Astrocyte of the cerebellum (primary cell): Measurements from ENCODE around the gene GAS6.

ENCODE experiments used
- DNase-seq: peaks from one replicate; pipeline ENCODE4 v3.0.0-alpha.2; 2011; ENCODE audit warnings: low read depth
- H3K4me3 ChIP-seq: 2 replicates; pipeline ENCODE4 v1.5.1; 2011; ENCODE audit warnings: mild to moderate bottlenecking, low read depth, low read length, moderate library complexity
- in situ Hi-C: cut with HindIII; loops from 2 replicates; pipeline ENCODE4 v1.10.0; 2017; ENCODE audit warnings: low sequenced_read_pairs
- TF ChIP-seq, protein P1 (sequence below): IDR thresholded peaks from 2 replicates; pipeline ENCODE4 v1.5.1; 2012; ENCODE audit warnings: low read length, low read depth, moderate library complexity, mild to moderate bottlenecking; ENCODE audit errors: missing control alignments

GAS6 gene

DNA sequence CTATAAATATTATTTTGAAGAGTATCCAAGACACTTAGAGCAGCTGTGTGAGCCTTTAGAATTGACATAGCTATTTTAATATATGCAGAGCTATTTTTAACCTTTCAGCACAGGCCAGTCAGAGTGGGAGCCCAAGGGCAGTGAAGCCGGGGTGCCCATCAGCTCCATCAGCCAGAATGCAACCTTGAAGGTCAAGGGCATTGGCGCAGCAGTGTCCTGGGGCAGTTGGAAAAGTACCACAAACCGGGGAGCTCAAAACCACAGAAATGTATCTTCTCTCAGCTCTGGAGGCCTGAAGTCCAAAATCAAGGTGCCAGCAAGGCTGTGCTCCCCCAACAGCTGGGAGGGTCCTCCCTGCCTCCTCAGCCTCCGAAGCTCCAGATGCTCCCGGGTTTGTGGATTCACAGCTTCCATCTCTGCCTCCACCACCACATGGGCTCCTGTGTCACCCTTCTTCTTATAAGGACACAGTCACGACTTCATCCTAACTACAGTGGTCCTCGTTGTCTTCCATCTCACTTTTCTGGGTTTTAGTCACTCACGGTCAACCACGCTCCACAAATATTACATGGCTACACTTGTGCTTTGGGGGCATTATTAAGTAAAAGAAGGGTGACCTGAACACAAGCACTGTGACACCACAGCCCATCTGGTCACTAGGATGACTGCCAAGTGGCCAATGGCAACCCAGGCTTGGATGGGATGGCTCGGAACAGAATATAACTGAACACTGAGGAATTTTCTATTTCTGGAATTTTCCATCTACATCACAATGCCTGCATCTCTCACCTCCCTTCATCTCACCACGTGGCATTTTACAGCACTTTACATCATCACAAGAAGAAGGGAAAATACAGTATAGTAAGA, 15.9 kb upstream of the GAS6 start:
- in situ Hi-C loops: no loop called here
- H3K4me3 ChIP-seq: no peak overlapping the region
- TF ChIP-seq, protein P1, sequence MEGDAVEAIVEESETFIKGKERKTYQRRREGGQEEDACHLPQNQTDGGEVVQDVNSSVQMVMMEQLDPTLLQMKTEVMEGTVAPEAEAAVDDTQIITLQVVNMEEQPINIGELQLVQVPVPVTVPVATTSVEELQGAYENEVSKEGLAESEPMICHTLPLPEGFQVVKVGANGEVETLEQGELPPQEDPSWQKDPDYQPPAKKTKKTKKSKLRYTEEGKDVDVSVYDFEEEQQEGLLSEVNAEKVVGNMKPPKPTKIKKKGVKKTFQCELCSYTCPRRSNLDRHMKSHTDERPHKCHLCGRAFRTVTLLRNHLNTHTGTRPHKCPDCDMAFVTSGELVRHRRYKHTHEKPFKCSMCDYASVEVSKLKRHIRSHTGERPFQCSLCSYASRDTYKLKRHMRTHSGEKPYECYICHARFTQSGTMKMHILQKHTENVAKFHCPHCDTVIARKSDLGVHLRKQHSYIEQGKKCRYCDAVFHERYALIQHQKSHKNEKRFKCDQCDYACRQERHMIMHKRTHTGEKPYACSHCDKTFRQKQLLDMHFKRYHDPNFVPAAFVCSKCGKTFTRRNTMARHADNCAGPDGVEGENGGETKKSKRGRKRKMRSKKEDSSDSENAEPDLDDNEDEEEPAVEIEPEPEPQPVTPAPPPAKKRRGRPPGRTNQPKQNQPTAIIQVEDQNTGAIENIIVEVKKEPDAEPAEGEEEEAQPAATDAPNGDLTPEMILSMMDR: no peak
- no peak for DNase-seq

- H3K4me3 ChIP-seq: no peak overlapping the region
- in situ Hi-C loops: no loop called here
- TF ChIP-seq, protein P1: no peak
- DNase-seq: no peak
These were observed 15.1 kb upstream of the GAS6 start for GRCh38 chr13:113879017-113879416.

GRCh38 chr13:113877149-113877990, 13.5 kb upstream of the GAS6 start:
- no peak overlapping the region for H3K4me3 ChIP-seq
- in situ Hi-C loops: no loop called here
- TF ChIP-seq, protein P1: no peak
- DNase-seq: no peak

- H3K4me3 ChIP-seq: no peak overlapping the region
- TF ChIP-seq, protein P1: no peak
- no peak for DNase-seq
- in situ Hi-C loops: no loop called here
These were observed 12.7 kb upstream of the GAS6 start for GRCh38 chr13:113876346-113877148.

- no peak for DNase-seq
- H3K4me3 ChIP-seq: no peak overlapping the region
- in situ Hi-C loops: no loop called here
- TF ChIP-seq, protein P1: no peak
These were observed 12.0 kb upstream of the GAS6 start for GRCh38 chr13:113875837-113876281.

- no peak for DNase-seq
- no peak overlapping the region for H3K4me3 ChIP-seq
- in situ Hi-C loops: no loop called here
- TF ChIP-seq, protein P1: no peak
These were observed 11.5 kb upstream of the GAS6 start for GRCh38 chr13:113875429-113875815.
